Measurements from ENCODE around the gene UBR1.

- TF ChIP-seq YY1 (IDR thresholded peaks at IDR 0.05; ENCODE audit: low read depth, low read length) = no peak
- TF ChIP-seq POLR2A (IDR thresholded peaks at IDR 0.05; ENCODE audit: low read depth, low read length) = no peak
- no peak for TF ChIP-seq FOXM1 (IDR thresholded peaks at IDR 0.05; ENCODE audit: low read depth, low read length)
- no peak for TF ChIP-seq TCF12 (IDR thresholded peaks at IDR 0.05; ENCODE audit: low read depth, low read length)
- no peak for TF ChIP-seq CHD2 (IDR thresholded peaks at IDR 0.05; ENCODE audit: borderline replicate concordance, low read depth, low read length)
- TF ChIP-seq SIN3A (IDR thresholded peaks at IDR 0.05; ENCODE audit: low read depth, low read length) = no peak
- TF ChIP-seq CBX3 (IDR thresholded peaks at IDR 0.05; ENCODE audit: borderline replicate concordance, low read depth) = no peak
- TF ChIP-seq CTCF (IDR thresholded peaks at IDR 0.05 in 2 of 3, conservative IDR thresholded peaks at IDR 0.05 in 1 of 3; ENCODE audit: control insufficient read depth in 2 of 3, extremely low read depth in 1 of 3, insufficient read depth in 1 of 3, low read depth in 3 of 3, low read length in 3 of 3) = no peak
- TF ChIP-seq HDAC2 (IDR thresholded peaks at IDR 0.05) = no peak
Measured at GRCh38 chr15:43151688-43152087, 45.9 kb upstream of the UBR1 start.

All from GM12878 (cell line).